Left cardiac atrium (tissue), 4 donors: ENCODE measurements around the gene SMIM8. TPM values are rescaled to one million over a fixed set of nuclear protein-coding genes. Genes with fewer than 3 reads are reported as not detected.
A peak's percentile ranks its signal among the peaks of the same experiment; 100 is the strongest.

Experiments used
- ATAC-seq, 2 donors: fragments of 200-7000 bp; cut with Tn5 transposase; one replicate each; pipeline ENCODE4 v1.9.1; 2020; ENCODE audit warnings: mild to moderate bottlenecking in 2 of 2, moderate library complexity in 2 of 2
- DNase-seq: peaks from one replicate; pipeline ENCODE4 v3.0.0-alpha.2; 2020
- intact Hi-C, 2 donors: fragments of 100-400 bp; cut with DNase I; formaldehyde crosslinking; loops; one replicate each; pipeline versions ENCODE4 v1.14.1 to v1.15.1; 2022 to 2023
- total RNA-seq, 2 donors: library from RNA; stranded (reverse); fragmentation: NEBNext Ultra II Directional; extraction: Animal tissue kit (Norgen Biotek cat#: 25700); gene quantifications; one replicate each; pipeline ENCODE4 v1.2.1, GENCODE V29; 2021
- donor health status: DM: no; HTN: yes; CAD: no.
- donor health status: DM: no; HTN: yes; CAD: no; lungs with severe emphysema.
- donor health status: DM: yes; HTN: yes; CAD: no.
- donor health status: Dilated cardiomyopathy.

The SMIM8 gene
- total RNA-seq, 2 donors from 2014 or later: 13.2 to 14.6 TPM

DNA sequence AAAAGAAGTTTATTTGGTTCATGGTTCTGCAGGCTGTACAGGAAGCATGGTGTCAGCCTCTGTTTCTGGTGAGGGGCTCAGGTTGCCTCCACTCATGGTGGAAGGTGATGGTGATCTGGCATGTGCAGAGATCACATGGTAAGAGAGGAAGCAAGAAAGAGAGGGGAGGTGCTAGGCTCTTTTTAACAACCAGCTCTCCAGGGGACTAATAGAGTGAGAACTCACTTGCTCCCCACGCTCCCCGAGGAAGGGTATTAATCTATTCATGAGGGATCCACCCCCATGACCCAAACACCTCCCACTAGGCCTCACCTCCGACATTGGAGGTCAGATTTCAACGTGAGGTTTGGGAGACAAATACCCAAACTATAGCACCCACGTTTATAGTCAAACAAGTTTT is 10.6 kb downstream of the SMIM8 start:
- intact Hi-C loops: no loop called here
- ATAC-seq (no peak), DNase-seq (no peak)

GRCh38 chr6:87333591-87334181 is 11.3 kb downstream of the SMIM8 start:
- DNase-seq (no peak), ATAC-seq (peak; percentile 82 to 88)
- intact Hi-C loops: no loop called here

GRCh38 chr6:87334683-87335082 is 12.3 kb downstream of the SMIM8 start:
- DNase-seq: no peak
- peak; percentile 81 for ATAC-seq
- intact Hi-C loops: no loop called here

GRCh38 chr6:87336367-87336766 is 14.0 kb downstream of the SMIM8 start:
- ATAC-seq (peak in 1 of 2 donors; percentile 55), DNase-seq (no peak)
- intact Hi-C loops: no loop called here

DNA sequence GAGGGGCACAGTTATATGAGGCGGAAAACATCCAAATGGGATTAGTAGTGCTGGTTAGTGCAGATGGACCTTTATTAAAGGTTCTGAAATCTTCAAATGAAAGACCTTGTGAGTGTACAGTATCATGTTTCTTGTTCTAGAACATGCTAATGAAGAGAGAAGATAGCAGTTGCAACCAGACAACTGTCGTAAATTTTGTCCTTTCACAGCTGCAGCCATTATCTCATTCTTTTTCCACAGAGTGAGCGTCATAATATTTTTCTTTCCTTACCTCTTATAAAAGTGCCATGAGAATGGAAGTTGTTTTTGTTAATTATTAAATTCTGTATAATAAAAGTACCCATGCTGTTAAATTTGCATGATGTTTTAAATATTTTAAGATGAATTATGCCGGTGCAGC is 17.8 kb downstream of the SMIM8 start:
- DNase-seq (no peak), ATAC-seq (no peak)
- intact Hi-C loops: no loop called here

DNA sequence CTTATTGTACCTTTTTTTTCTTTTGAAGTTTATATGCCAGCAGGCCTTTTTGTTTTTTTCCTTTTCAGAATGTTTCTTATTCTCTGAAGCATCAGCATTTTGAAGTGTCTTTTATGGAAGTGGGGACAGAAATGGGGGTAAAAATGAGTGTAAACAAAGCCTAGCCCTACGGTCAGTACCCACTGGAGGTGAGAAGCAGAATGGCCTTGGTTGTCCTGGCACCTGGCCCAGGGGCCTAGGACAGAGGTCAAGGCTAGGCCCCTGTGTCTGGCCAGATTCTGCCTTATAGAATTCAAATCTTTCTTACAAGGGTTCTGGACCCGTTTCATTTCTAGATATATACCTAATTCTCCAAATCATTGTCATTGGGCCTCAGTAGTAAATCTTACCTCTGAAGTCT is 18.8 kb downstream of the SMIM8 start:
- DNase-seq (no peak), ATAC-seq (no peak)
- intact Hi-C loops: no loop called here

- ATAC-seq: no peak
- intact Hi-C loops: no loop called here
- no peak for DNase-seq
Observed at GRCh38 chr6:87341899-87342298, 19.5 kb downstream of the SMIM8 start.

DNA sequence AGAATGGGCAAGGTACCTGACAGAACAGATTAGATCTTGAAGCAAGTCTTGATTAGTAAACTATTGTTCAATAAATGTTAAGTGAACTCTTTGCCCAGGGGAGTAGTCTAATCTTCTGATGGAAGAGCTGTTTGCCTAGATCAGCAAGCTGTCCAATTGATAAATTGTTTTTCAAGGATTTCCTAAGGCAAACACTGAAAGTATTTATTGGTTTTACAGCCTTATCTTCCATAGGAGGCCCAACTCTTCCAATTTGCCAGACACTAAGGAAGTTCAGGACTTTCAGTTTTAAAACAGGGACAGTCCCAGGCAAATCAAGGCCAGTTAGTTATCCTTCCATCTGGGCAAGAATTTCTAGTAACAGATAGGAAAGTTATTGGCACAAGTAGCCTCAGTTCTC is 20.4 kb downstream of the SMIM8 start:
- intact Hi-C loops: no loop called here
- DNase-seq: no peak
- no peak for ATAC-seq

- intact Hi-C loops: no loop called here
- ATAC-seq: no peak
- no peak for DNase-seq
Observed at GRCh38 chr6:87344731-87345130, 22.3 kb downstream of the SMIM8 start, which contains the start of gene C6orf163. Gene C6orf163, plus strand, starts transcription at chr6:87344813. Its CDS starts 287 bp downstream, at chr6:87345100.

DNA sequence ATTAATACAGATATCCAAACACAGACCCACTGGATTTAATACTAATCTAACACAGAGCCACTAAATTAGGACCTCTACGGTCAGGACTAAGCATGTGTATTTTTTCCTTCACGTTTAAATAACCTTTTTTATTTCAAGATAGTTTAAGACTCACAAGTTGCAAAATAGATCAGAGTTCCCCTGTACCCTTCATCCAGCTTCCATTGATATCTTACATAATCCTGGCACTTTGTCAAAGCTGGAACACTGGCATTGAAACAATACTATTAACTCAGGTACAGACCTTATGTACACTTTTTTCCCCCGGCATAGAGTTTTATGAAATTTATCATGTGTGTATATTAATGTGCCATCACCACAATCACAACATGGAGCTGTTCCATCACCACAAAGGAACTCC is 24.3 kb downstream of the SMIM8 start:
- DNase-seq: no peak
- ATAC-seq: no peak
- intact Hi-C loops: no loop called here

DNA sequence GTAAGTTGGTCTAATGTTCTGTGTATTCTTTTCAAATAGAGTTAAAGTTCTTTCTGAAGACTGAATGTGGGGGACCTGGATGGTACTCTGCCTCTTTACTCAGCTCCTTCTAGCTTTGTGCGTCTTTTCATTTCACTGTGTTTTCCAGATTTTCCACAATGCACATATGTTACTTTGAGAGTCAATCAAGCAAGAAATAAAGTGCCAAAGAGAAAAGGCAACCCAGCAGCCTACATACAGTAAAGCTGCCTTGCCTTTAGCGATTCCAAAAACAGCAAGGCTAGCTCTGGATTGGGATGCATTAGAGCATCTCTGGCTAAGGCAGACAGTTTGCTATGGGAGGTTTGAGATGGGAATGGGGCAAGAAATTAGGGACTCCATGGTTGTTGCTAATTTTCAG is 27.5 kb downstream of the SMIM8 start:
- intact Hi-C loops: no loop called here
- no peak for DNase-seq
- ATAC-seq: no peak

GRCh38 chr6:87350516-87350915 is 28.1 kb downstream of the SMIM8 start:
- DNase-seq: no peak
- intact Hi-C loops: no loop called here
- no peak for ATAC-seq

GRCh38 chr6:87351583-87351982 is 29.2 kb downstream of the SMIM8 start:
- peak in 1 of 2 donors; percentile 60 for ATAC-seq
- no peak for DNase-seq
- intact Hi-C loops: no loop called here

GRCh38 chr6:87356181-87356580 is 33.8 kb downstream of the SMIM8 start:
- intact Hi-C loops: no loop called here
- DNase-seq (no peak), ATAC-seq (no peak)

GRCh38 chr6:87357479-87358196 is 35.2 kb downstream of the SMIM8 start:
- intact Hi-C loops: no loop called here
- no peak for ATAC-seq
- no peak for DNase-seq

- ATAC-seq (no peak), DNase-seq (no peak)
- intact Hi-C loops: no loop called here
Observed at GRCh38 chr6:87364602-87365252, 42.3 kb downstream of the SMIM8 start.

- intact Hi-C loops: no loop called here
Observed at GRCh38 chr6:87366072-87366827, 43.9 kb downstream of the SMIM8 start.

DNA sequence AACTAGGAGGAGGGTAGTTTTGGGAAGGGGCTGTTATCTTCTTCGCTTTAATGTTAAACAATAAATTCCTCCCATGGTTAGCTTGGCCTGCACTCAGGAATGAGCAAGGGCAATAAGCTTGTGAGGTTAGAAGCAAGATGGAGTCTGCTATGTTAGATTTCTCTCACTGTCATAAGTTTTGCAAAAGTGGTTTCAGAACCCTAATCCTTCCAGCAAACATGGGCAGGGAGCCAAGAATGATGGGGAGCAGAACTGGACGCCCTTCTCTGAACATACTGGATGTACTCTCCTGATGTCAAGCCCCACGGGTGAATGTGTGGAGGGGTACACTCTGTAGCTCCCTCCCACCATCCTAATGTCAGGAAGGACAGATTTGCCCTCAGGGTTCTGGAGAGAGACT is 44.5 kb downstream of the SMIM8 start:
- no peak for DNase-seq
- ATAC-seq: no peak
- intact Hi-C loops: no loop called here

More at GRCh38 chr6:87366072-87366827, 43.9 kb downstream of the SMIM8 start:
- DNase-seq: no peak
- no peak for ATAC-seq

GRCh38 chr6:87373377-87373776 is 51.0 kb downstream of the SMIM8 start:
- no peak for ATAC-seq
- intact Hi-C loops: no loop called here
- no peak for DNase-seq

DNA sequence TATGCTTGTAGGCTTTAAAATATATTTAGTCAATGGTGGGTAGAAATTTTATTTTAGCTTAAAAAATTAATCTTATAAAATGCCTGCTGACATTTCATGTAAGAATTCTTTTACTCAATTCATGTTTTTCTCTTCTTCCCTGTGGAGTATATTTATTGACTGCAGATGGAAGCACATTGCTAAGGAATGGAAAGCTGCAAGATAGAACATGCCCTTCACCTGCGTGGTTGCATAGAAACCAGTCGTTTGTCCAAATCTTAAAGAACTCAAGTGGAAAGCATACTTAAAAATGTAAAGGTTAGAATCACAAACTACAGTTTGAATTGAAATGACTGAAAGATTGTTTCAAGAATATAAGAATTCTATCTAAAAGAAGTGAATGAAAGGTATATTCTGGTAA is 52.9 kb downstream of the SMIM8 start:
- DNase-seq (no peak), ATAC-seq (no peak)
- intact Hi-C loops: no loop called here
